Cardiac septum (tissue), 1 donor: ENCODE results near the gene KREMEN1. TPM values are rescaled to one million over a fixed set of nuclear protein-coding genes. Genes with fewer than 3 reads are reported as not detected.

Source experiments
- DNase-seq: peaks from one replicate; pipeline ENCODE4 v3.0.0-alpha.2; 2020; ENCODE audit warnings: low spot score
- intact Hi-C: fragments of 100-400 bp; cut with DNase I; formaldehyde crosslinking; loops from one replicate; pipeline ENCODE4 v1.14.0; 2022
- total RNA-seq: library from RNA; stranded (reverse); fragmentation: NEBNext Ultra II Directional; extraction: Animal tissue kit (Norgen Biotek cat#: 25700); gene quantifications from one replicate; pipeline ENCODE4 v1.2.1, GENCODE V29; 2021
- donor health status: DM: no; HTN: no; CAD: no.

Gene KREMEN1
- total RNA-seq, 1 donor from 2014 or later, result 52.1 TPM

DNA sequence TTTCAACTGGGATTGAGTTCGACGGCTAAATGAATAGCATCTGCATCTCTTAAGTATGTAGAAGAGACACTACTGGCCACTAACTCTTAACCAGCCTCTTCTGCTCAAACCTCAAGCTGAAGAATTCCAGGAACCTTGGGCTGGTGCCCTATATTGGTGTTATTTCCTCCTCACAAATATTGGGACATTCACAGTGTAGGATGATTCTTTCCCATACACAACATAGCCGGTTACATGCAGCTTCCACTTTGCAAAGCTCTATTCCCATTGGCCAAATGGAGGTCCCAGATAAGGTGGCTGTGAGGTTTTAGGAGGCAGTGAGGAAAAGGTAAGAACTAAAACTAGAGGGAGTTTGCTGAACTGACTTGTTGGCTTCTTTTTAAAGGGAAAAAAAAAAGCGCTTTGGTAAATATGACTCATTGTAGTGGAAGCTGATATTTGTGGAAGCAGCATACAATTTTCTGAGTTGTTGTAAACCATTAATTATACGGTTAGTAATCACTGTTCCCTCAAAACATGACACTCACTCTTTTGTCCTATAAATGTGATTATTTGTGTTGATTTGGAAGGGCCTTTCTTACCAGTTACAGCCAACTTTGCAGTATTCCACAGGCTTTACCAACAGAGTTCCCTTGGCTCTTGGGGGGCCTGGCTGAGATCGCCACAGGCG, 28.8 kb upstream of the KREMEN1 start:
- DNase-seq, result no peak
- intact Hi-C loops, result loop anchor here (10.0 kb wide), 2 partner anchors 201 to 439 kb away; no protein-coding TSS in a partner anchor

DNA sequence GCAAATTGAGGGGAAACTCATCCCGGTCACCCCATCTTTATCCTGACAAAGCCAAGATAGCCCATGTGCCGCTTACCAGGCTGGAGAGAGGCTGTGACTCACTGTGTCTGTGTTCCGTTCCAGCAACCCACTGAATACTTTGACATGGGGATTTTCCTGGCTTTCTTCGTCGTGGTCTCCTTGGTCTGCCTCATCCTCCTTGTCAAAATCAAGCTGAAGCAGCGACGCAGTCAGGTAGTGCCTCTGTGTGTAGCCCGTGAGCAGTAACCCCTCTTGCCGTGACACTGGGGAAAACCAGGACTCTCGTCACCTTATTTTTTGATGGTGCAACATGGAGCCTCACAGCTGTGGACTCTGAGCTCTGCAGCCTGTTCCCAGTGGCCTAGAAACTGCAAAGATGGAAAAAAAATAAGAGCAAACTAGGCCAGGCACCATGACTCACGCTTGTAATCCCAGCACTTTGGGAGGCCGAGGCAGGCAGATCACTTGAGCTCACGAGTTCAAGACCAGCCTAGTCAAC, 28.1 kb upstream of the KREMEN1 start:
- DNase-seq, result no peak
- intact Hi-C loops, result loop anchor here (10.0 kb wide), 2 partner anchors 200 to 440 kb away; no protein-coding TSS in a partner anchor

DNA sequence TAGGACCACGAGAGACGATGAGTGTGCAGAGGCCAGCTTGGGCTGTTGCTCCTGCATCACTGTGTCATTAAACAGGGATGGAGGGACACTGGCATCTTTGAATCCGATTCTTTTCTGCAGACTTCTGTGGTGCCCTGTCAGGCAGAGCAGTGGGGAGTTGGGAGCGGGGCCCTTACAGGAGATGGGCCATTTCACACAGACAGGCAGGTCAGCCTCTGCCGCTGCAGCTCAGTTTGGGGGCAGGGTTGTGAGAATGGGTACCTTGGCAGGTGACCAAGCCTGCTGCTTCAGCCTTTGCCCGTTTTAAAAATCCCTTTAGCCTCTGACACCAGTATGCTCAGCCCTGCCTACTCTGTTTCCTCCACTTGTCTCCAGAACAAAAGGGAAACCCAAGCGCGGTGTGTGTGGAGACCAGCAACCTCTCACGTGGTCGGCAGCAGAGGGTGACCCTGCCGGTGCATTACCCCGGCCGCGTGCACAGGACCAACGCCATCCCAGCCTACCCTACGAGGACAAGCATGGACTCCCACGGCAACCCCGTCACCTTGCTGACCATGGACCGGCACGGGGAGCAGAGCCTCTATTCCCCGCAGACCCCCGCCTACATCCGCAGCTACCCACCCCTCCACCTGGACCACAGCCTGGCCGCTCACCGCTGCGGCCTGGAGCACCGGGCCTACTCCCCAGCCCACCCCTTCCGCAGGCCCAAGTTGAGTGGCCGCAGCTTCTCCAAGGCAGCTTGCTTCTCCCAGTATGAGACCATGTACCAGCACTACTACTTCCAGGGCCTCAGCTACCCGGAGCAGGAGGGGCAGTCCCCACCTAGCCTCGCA, 23.8 kb upstream of the KREMEN1 start:
- DNase-seq, result no peak
- intact Hi-C loops, result loop anchor here (10.0 kb wide), 2 partner anchors 196 to 444 kb away; no protein-coding TSS in a partner anchor

DNA sequence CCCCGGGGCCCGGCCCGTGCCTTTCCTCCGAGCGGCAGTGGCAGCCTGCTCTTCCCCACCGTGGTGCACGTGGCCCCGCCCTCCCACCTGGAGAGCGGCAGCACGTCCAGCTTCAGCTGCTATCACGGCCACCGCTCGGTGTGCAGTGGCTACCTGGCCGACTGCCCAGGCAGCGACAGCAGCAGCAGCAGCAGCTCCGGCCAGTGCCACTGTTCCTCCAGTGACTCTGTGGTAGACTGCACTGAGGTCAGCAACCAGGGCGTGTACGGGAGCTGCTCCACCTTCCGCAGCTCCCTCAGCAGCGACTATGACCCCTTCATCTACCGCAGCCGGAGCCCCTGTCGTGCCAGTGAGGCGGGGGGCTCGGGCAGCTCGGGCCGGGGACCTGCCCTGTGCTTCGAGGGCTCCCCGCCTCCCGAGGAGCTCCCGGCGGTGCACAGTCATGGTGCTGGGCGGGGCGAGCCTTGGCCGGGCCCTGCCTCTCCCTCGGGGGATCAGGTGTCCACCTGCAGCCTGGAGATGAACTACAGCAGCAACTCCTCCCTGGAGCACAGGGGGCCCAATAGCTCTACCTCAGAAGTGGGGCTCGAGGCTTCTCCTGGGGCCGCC, 23.1 kb upstream of the KREMEN1 start:
- DNase-seq, result no peak
- intact Hi-C loops, result loop anchor here (10.0 kb wide), 2 partner anchors 195 to 445 kb away; no protein-coding TSS in a partner anchor

DNA sequence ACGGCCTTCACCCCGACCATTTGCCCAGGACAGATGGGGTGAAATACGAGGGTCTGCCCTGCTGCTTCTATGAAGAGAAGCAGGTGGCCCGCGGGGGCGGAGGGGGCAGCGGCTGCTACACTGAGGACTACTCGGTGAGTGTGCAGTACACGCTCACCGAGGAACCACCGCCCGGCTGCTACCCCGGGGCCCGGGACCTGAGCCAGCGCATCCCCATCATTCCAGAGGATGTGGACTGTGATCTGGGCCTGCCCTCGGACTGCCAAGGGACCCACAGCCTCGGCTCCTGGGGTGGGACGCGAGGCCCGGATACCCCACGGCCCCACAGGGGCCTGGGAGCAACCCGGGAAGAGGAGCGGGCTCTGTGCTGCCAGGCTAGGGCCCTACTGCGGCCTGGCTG, 22.4 kb upstream of the KREMEN1 start:
- intact Hi-C loops, result no loop called here
- DNase-seq, result no peak

DNA sequence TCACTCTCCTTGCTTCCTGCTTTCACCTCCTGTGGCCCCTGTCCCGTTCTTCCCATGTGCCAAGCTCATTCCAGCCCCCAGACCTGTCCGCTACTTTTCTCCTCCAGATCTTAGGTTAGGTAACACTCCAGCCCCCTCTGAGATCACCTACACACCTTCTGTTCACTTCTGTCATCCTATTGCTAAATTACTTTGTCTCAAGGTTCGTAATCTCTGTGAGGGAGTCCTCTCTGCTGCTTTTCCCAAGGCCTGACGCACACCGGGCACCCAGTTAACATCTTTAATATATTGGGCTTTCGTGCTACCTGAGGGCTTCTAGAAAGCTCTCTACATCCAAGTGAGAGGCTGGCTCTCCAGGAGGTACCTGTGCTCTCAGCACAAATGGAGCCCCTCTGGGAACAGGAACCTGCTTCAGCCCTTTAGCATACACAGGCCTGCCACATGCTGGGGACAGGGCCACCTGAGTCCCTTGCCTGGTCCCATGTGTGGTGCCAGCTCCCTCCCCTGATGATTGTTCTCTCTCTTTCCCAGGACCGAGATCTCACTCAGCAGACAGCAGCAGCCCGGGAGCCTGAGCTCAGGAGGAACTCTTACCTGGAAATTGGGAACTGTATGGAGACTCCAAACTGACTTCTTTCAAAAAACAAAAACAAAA, 19.7 kb upstream of the KREMEN1 start:
- intact Hi-C loops, result no loop called here
- DNase-seq, result no peak

DNA sequence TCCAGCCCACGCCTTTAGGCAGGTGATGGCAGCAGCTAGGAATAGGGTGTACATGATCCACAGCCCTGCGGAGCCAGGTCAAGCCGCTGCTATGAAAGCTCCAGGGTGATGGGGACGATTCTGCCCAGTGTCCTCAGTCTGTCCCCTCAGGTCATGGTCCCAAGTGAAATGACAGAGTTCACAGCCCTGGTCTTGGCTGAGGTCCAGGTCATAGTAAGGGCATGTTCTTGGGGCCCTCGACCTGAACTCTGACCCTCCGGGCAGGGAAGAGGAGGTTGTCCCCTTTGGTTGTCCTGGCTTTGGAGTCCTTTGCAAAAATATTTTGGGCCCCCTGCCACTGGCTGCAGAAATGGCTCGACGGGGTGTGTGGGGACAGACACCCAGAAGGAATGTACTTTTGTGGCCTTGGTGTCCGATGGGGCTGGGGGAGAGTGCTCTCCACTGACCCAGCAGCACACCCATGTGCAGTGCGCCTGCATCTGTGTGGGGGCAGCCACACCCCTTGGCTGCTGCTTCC, 18.5 kb upstream of the KREMEN1 start:
- intact Hi-C loops, result no loop called here
- DNase-seq, result no peak

DNA sequence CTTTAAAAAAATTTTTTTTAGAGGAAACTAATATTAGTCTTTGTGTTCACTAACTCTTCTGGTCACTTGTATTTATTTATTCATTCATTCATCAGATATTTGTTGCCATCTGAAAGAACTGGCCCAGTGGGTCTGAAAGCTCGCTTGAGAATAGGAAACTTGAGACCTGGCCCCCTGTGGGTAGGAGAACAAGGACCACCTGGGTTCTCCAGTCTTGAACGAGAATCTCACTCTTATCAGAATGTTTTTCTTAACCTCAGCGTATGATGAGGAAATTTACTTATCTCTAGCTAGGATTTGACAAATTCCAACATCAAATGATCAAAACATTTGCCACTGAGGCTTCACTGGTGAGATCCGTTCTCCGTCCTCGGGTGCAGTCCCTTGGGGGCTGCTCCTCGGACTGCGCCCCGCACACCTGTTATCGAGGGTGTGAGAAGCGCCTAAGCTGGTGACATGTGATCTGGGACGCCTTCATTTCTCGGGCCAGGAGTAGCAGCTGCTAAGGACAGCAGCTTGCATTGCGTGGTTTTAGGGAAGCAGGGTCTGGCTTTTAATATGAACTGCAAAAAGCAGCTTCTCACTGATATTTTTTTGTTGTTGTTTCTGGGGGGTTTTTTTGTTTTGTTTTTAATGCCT, 17.5 kb upstream of the KREMEN1 start:
- intact Hi-C loops, result no loop called here
- DNase-seq, result no peak

DNA sequence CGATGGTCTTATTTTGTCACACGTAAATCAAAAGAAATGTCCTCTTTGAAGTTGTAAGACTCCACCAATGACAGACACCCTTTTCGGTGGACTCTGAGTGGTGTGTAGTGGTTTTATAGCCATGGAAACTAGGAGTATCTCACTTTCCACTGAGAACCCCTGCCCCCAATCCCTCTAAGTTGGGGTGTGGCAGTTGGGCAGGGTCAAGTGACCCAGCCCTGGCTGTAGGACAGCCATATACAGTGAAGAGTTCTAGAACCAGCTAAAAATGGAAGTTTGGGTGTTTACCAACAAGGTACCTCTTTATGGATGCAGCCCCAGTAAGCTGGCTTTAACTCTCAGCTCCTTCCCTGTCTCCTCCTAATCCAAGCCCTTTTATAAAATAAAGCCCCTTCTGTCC, 16.4 kb upstream of the KREMEN1 start:
- intact Hi-C loops, result no loop called here
- DNase-seq, result no peak

DNA sequence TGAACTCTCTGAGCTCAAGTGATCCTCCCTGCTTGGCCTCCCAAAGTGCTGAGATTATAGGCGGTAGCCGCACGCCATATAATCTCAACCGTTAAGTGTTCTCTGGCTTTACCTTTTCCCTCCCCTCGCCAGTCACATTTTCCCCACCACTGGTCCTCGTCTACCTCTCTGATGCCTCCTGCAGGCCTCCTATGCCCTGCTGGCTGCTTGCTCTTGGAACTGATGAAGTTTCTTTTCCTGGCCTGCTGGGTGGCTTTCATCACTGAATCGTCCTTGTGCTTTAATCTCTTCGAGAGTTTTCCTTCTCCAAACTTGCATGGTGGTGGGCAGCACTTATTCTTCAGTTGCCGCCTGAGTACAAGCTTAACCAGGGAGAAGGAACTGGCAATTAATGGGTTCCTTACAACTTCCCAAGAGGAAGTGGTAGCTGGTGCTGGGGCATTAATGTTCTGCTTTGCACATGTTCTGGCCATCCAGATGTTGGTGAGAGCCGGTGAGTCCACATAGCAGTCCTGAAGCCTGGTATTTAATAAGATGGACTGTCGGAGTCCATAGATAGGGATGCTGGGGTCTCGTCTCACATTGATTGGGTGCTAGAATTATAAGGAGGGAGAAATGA, 12.5 kb upstream of the KREMEN1 start:
- no peak for DNase-seq
- intact Hi-C loops, result no loop called here

DNA sequence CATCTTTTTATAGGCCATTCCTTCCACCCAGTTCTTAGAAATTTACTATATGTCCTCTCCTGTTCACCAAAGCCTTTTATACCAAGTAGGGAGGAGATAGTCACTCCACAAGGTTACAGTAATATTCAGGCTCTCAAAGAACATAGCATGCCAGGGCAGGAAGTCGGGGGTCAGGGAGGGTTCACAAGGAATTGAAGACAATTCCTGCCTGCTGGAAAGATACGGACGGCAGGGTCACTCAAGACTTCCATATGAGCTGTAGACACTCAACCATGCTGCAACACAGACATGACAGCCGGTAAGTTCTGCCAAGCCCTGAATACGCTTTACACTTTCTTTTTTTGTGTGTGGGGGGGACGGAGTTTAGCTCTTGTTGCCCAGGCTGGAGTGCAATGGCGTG, 11.9 kb upstream of the KREMEN1 start:
- no peak for DNase-seq
- intact Hi-C loops, result no loop called here

DNA sequence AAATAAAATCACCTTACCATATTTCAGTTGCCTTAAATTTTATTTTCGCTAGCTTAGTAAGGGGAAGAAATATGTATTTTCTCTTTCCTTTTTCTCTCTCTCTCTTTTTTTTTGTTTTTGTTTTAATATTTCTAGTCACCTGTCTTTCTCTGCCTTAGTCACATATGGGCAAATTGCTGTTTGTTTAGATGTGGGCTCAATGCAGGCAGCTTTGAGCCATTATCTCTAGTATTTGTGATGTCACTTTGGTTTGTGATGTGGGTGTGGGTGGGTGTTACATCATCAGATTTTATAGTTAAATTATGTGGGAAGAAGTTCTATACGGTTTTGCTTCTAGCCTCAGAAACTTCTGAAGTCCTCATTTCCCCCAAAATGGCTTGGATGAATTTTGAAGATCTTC, 11.1 kb upstream of the KREMEN1 start, which contains the start of gene C22orf31:
C22orf31 (minus strand) TSS at position 59 of the 400 bp plus-strand sequence; CDS start at position 20, 39 bp downstream.
- intact Hi-C loops, result no loop called here
- DNase-seq, result no peak

DNA sequence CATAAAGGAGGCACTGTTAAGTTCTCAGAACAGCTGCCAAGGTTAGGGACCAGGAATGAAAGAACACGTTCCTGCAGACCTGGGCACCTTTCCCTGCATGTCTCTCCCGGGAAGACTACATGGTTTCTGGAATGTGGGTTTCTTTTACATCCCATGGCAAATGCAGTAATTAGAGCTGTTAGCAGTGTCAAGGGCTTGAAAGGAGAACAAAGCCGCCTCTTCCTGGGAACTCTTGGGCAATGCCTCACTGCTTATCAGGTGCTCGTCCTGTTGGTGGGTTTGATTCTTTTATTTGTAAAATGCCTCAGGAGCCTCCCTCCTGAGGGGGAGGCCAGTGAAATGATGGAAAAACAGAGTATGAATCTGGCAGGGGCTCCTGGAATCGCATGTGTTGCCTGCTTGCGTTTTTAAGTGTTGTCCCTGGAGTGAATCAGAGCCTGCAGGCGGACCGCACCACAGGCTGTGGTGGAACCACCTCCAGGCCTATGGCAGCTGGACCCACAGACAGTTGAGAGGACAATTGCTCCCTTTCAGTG, 10.5 kb upstream of the KREMEN1 start:
- intact Hi-C loops, result no loop called here
- DNase-seq, result no peak

DNA sequence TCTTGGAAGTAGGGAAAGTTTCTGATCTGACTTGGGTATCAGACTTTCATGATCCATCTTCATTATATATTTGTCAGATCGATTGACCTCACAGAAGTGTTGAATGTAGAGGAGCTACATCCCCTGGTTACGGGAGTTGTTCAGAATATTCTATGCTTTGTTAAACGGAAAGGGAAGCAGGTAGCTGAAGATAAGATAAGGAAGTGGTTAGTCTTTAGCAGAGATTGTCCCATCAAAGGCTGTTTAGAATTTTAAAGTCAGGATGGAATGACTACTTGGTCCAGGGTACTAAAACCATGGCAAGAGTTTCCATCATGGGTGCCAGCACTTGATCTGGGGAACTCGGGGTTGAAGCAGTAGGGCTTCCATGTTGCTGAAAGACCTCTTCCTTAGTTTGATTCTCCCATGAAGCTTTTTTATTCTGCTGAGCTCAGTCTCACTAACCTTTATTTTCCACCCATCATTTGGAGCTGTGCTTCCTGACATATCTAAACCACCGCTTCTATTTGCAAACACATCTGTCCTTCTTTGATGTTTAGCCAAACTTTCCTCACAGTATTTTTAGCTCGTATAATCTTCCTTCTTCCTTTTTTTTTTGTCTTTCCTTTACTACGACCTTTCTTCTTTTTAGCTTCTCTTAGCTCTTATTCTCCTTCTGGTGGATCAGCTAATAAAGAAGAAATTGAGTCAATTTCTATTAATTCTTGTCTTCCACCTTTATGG, 7.2 kb upstream of the KREMEN1 start:
- DNase-seq, result no peak
- intact Hi-C loops, result no loop called here

DNA sequence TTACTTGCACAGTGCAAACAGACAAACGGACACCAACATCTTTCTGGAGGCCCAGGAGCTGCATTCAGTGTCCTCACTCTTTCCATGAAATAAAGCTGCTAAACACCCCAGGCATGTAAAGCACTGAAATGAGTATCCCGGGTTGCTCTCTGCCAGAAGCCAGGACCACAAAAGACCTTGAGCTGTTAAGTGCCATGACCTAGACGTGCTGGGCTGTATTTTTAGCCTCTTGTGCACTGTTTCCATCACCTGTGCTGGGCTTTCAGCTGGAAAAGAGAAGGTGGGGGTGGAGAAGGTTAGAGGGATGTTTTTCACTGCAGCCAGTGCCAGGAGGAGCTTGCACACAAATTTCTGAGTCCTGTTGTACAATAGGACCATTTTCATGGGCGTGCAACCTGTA, 3.4 kb upstream of the KREMEN1 start:
- intact Hi-C loops, result no loop called here
- no peak for DNase-seq

DNA sequence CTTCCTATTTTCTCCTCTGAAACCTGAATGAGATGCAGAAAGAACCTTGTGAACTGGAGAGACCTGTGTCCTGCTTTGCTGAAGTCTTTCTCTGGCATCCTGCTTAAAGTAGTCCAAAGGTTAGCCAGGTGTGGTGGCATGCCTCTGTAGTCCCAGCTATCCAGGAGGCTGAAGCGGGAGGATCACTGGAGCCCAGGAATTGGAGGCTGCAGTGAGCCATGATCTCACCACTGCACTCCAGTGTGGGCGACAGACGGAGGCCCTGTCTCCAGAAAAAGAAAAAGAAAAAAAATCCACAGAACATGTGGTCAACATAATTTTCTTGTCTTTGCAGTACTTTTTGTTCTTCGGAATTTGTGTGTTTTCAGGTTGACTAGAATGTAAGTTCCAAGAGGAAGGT, 2.3 kb upstream of the KREMEN1 start:
- intact Hi-C loops, result loop anchor here (5.0 kb wide), 1 partner anchor 82 kb away; no protein-coding TSS in a partner anchor
- no peak for DNase-seq

DNA sequence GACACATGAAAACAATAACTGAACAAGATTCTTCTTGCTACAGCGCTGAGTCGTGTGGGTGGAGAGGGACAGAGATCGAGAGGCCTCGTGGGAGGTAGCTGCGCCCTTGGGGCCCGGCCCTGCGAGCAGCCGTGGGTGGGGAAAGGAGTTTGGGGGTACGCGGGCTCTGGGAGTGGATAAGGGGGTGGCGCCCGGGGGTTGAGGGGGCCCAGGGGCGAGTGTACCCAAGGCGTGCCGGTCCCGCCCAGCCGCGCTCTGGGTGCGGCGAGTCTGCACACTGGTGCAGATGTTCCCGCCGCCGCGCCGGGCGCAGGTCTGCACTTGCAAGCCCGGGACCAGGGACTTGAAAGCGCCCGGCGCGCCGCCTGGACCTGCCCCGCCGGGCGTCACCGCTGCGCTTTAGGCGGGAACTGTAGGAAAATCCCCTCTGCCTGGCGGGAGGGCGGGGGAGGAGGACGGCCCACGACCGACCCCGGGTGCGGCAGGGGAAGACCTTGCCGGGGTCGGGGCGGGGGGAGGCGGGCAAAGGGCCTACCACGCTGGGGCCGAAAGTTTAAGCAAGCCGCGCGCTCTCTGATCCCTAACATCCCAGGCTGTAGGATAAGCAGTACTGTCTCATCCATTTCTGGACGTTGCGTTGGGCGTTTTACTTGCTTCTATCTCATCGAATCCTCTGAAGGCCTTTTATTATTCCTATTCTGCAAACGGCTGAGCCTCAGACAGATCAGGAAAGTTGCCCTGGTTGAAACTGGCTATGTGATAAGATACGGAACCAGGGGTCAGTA, 1.4 kb upstream of the KREMEN1 start:
- no peak for DNase-seq
- intact Hi-C loops, result loop anchor here (5.0 kb wide), 1 partner anchor 81 kb away; no protein-coding TSS in a partner anchor
